ENCODE data around the gene PPARD. TPM values are rescaled to one million over a fixed set of nuclear protein-coding genes. Genes with fewer than 3 reads are reported as not detected.

The PPARD gene
- total RNA-seq, 2 experiments from 2014 or later, result 6.1 to 11.9 TPM

- Histone ChIP-seq H3K4me1 (ENCODE audit: insufficient read depth, low read length, poor library complexity, severe bottlenecking) (peaks cover 41% of the 10 kb centered on the region), H3K79me2 (ENCODE audit: insufficient read depth, low read depth, low read length) (no peaks in the 10 kb centered on the region), H3K4me3 (ENCODE audit: low read depth, low read length, poor library complexity, severe bottlenecking) (no peak overlapping the region), H3K9me3 (ENCODE audit: low read length) (no peaks in the 10 kb centered on the region), H3K36me3 (ENCODE audit: insufficient read depth, low read length) (no peaks in the 10 kb centered on the region), H2AFZ (ENCODE audit: low read length) (no peak overlapping the region), H3K4me2 (ENCODE audit: low read length) (no peak overlapping the region), H4K20me1 (ENCODE audit: insufficient read depth, low read length) (no peaks in the 10 kb centered on the region), H3K27ac (ENCODE audit: low read depth, low read length, poor library complexity, severe bottlenecking) (no peak overlapping the region), H3K9me2 (ENCODE audit: insufficient read depth, low read length) (no peaks in the 10 kb centered on the region)
- ChIA-PET CTCF (ENCODE audit: unreplicated experiment) (no interaction called here), POLR2A (no interaction called here)
- intact Hi-C loops (cut with micrococcal nuclease; ENCODE audit: unreplicated experiment), result no loop called here
- TF ChIP-seq, protein P1, sequence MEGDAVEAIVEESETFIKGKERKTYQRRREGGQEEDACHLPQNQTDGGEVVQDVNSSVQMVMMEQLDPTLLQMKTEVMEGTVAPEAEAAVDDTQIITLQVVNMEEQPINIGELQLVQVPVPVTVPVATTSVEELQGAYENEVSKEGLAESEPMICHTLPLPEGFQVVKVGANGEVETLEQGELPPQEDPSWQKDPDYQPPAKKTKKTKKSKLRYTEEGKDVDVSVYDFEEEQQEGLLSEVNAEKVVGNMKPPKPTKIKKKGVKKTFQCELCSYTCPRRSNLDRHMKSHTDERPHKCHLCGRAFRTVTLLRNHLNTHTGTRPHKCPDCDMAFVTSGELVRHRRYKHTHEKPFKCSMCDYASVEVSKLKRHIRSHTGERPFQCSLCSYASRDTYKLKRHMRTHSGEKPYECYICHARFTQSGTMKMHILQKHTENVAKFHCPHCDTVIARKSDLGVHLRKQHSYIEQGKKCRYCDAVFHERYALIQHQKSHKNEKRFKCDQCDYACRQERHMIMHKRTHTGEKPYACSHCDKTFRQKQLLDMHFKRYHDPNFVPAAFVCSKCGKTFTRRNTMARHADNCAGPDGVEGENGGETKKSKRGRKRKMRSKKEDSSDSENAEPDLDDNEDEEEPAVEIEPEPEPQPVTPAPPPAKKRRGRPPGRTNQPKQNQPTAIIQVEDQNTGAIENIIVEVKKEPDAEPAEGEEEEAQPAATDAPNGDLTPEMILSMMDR (conservative IDR thresholded peaks at IDR 0.05; ENCODE audit: low read length), result no peak
- no peak for TF ChIP-seq EZH2phosphoT487 (IDR thresholded peaks at IDR 0.05; ENCODE audit: borderline replicate concordance, low read depth, low read length)
- DNase-seq (ENCODE audit: low spot score), result no peak
- no TSS peak for BruUV-seq (replicated peaks)
Observed at GRCh38 chr6:35372633-35373032, 30.3 kb downstream of the PPARD start.

DNA sequence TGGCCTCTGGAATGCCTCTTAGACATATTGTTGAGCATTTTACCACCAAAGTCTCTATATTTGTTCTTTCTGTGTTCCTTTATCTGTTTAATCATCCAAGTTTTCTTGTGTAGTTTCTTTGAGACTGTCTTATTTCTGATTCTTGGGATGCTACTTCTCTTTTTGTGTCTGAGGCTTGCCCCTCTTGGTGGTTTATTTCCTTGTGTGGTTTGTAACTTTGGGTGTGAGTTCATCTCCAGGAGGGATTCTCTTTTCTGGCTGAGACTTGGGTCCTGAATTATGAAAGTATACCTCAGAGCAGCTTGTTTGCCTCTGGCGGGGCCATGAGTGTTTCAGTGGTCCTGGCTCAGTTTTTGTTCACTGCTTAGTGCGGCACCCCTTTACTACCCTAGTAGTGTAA lies 33.9 kb downstream of the PPARD start:
- no peak overlapping the region for H2AFZ ChIP-seq (ENCODE audit: low read length)
- TF ChIP-seq, protein P1 (conservative IDR thresholded peaks at IDR 0.05; ENCODE audit: low read length), result no peak
- no peak for TF ChIP-seq EZH2phosphoT487 (IDR thresholded peaks at IDR 0.05; ENCODE audit: borderline replicate concordance, low read depth, low read length)
- no peaks in the 10 kb centered on the region for H4K20me1 ChIP-seq (ENCODE audit: insufficient read depth, low read length)
- CTCF ChIA-PET (ENCODE audit: unreplicated experiment), result no interaction called here
- DNase-seq (ENCODE audit: low spot score), result no peak
- H3K9me2 ChIP-seq (ENCODE audit: insufficient read depth, low read length), result no peaks in the 10 kb centered on the region
- POLR2A ChIA-PET, result no interaction called here
- no peaks in the 10 kb centered on the region for H3K9me3 ChIP-seq (ENCODE audit: low read length)
- H3K4me1 ChIP-seq (ENCODE audit: insufficient read depth, low read length, poor library complexity, severe bottlenecking), result peaks cover 10% of the 10 kb centered on the region
- H3K4me3 ChIP-seq (ENCODE audit: low read depth, low read length, poor library complexity, severe bottlenecking), result no peak overlapping the region
- no peaks in the 10 kb centered on the region for H3K79me2 ChIP-seq (ENCODE audit: insufficient read depth, low read depth, low read length)
- BruUV-seq (replicated peaks), result no TSS peak
- H3K27ac ChIP-seq (ENCODE audit: low read depth, low read length, poor library complexity, severe bottlenecking), result no peak overlapping the region
- intact Hi-C loops (cut with micrococcal nuclease; ENCODE audit: unreplicated experiment), result no loop called here
- no peaks in the 10 kb centered on the region for H3K36me3 ChIP-seq (ENCODE audit: insufficient read depth, low read length)
- H3K4me2 ChIP-seq (ENCODE audit: low read length), result no peak overlapping the region

GRCh38 chr6:35377002-35377401 lies 34.6 kb downstream of the PPARD start:
- Histone ChIP-seq H3K27ac (ENCODE audit: low read depth, low read length, poor library complexity, severe bottlenecking) (no peak overlapping the region), H3K9me2 (ENCODE audit: insufficient read depth, low read length) (no peaks in the 10 kb centered on the region), H3K9me3 (ENCODE audit: low read length) (0 out of 2 replicates have a peak, but pooled peaks cover 2% of the 10 kb centered on the region), H3K4me1 (ENCODE audit: insufficient read depth, low read length, poor library complexity, severe bottlenecking) (peaks cover 5% of the 10 kb centered on the region), H3K4me2 (ENCODE audit: low read length) (no peak overlapping the region), H2AFZ (ENCODE audit: low read length) (no peak overlapping the region), H4K20me1 (ENCODE audit: insufficient read depth, low read length) (no peaks in the 10 kb centered on the region), H3K36me3 (ENCODE audit: insufficient read depth, low read length) (no peaks in the 10 kb centered on the region), H3K4me3 (ENCODE audit: low read depth, low read length, poor library complexity, severe bottlenecking) (no peak overlapping the region), H3K79me2 (ENCODE audit: insufficient read depth, low read depth, low read length) (no peaks in the 10 kb centered on the region)
- no peak for DNase-seq (ENCODE audit: low spot score)
- intact Hi-C loops (cut with micrococcal nuclease; ENCODE audit: unreplicated experiment), result no loop called here
- ChIA-PET POLR2A (interaction anchor here (0.8 kb wide), 2 partner anchors 10 to 30 kb away, joined by 3 to 4 read pairs; no protein-coding TSS in a partner anchor), CTCF (ENCODE audit: unreplicated experiment) (interaction anchor here (0.9 kb wide), 1 partner anchor 9 kb away, joined by 3 read pairs; no protein-coding TSS in a partner anchor)
- BruUV-seq (replicated peaks), result no TSS peak
- no peak for TF ChIP-seq EZH2phosphoT487 (IDR thresholded peaks at IDR 0.05; ENCODE audit: borderline replicate concordance, low read depth, low read length)
- TF ChIP-seq, protein P1 (conservative IDR thresholded peaks at IDR 0.05; ENCODE audit: low read length), result no peak

Data from OCI-LY7 (cell line).